Panc1 (cell line): ENCODE data around the gene PNKD.

Source experiments
- POLR2AphosphoS5 ChIP-seq: IDR thresholded peaks from 2 replicates; pipeline ENCODE4 v1.6.1; 2012; ENCODE audit warnings: mild to moderate bottlenecking, low read depth, low read length, moderate library complexity
- SIN3A ChIP-seq: IDR thresholded peaks from 2 replicates; pipeline ENCODE4 v1.6.1; 2012; ENCODE audit warnings: low read depth, mild to moderate bottlenecking, low read length, moderate library complexity, borderline replicate concordance; ENCODE audit not compliant: insufficient read depth
- TF ChIP-seq, protein P1 (sequence below): fragments of 450-650 bp; IDR thresholded peaks from 2 replicates; pipeline ENCODE4 v1.5.1; 2017; ENCODE audit warnings: mild to moderate bottlenecking
- TF ChIP-seq, protein P2 (sequence below), 2 experiments: IDR thresholded peaks; 2 replicates each; pipeline ENCODE4 v1.6.1; 2011 to 2012; ENCODE audit warnings: low read depth in 2 of 2, control low read depth in 1 of 2, low read length in 1 of 2, mild to moderate bottlenecking in 1 of 2, moderate library complexity in 1 of 2; ENCODE audit not compliant: insufficient read depth in 1 of 2

DNA sequence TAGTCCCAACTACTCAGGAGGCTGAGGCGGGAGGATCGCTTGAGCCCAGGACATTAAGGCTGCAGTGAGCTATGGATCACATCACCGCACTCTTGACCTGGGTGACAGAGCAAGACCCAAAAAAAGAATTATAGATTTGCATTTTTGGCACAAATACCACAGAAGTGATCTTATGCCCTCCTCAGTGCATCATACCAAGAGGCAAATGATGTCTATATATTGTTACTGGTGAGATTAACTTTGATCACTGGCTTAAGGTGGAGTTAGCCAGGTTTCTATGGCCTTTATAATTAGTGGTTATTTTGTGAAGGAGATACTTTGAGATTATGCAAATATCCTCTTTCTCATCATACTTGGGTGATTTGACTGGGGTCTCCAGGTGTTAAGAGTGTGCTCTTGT, 64.2 kb downstream of the PNKD start:
- TF ChIP-seq SIN3A (no peak), POLR2AphosphoS5 (no peak)
- TF ChIP-seq, protein P1, sequence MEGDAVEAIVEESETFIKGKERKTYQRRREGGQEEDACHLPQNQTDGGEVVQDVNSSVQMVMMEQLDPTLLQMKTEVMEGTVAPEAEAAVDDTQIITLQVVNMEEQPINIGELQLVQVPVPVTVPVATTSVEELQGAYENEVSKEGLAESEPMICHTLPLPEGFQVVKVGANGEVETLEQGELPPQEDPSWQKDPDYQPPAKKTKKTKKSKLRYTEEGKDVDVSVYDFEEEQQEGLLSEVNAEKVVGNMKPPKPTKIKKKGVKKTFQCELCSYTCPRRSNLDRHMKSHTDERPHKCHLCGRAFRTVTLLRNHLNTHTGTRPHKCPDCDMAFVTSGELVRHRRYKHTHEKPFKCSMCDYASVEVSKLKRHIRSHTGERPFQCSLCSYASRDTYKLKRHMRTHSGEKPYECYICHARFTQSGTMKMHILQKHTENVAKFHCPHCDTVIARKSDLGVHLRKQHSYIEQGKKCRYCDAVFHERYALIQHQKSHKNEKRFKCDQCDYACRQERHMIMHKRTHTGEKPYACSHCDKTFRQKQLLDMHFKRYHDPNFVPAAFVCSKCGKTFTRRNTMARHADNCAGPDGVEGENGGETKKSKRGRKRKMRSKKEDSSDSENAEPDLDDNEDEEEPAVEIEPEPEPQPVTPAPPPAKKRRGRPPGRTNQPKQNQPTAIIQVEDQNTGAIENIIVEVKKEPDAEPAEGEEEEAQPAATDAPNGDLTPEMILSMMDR, result no peak
- TF ChIP-seq, protein P2, sequence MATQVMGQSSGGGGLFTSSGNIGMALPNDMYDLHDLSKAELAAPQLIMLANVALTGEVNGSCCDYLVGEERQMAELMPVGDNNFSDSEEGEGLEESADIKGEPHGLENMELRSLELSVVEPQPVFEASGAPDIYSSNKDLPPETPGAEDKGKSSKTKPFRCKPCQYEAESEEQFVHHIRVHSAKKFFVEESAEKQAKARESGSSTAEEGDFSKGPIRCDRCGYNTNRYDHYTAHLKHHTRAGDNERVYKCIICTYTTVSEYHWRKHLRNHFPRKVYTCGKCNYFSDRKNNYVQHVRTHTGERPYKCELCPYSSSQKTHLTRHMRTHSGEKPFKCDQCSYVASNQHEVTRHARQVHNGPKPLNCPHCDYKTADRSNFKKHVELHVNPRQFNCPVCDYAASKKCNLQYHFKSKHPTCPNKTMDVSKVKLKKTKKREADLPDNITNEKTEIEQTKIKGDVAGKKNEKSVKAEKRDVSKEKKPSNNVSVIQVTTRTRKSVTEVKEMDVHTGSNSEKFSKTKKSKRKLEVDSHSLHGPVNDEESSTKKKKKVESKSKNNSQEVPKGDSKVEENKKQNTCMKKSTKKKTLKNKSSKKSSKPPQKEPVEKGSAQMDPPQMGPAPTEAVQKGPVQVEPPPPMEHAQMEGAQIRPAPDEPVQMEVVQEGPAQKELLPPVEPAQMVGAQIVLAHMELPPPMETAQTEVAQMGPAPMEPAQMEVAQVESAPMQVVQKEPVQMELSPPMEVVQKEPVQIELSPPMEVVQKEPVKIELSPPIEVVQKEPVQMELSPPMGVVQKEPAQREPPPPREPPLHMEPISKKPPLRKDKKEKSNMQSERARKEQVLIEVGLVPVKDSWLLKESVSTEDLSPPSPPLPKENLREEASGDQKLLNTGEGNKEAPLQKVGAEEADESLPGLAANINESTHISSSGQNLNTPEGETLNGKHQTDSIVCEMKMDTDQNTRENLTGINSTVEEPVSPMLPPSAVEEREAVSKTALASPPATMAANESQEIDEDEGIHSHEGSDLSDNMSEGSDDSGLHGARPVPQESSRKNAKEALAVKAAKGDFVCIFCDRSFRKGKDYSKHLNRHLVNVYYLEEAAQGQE (IDR thresholded peaks at IDR 0.05; ENCODE audit: insufficient read depth in 1 of 2, low read depth in 2 of 2, low read length in 1 of 2), result no peak
